Umbilical cord (tissue), 2 donors: ENCODE results near the gene MSI2. TPM values are rescaled to one million over a fixed set of nuclear protein-coding genes. Genes with fewer than 3 reads are reported as not detected.

Experiments
- DNase-seq: peaks from one replicate; pipeline ENCODE4 v3.0.0-alpha.2; 2015; ENCODE audit warnings: low spot score
- total RNA-seq: library from RNA; depleted of rRNA; stranded (reverse); fragments of >200 nt; gene quantifications from one replicate; pipeline ENCODE4 v1.2.3, GENCODE V29; 2014; ENCODE audit warnings: low replicate concordance; ENCODE audit not compliant: insufficient read depth

Gene MSI2
- total RNA-seq, 1 donor from 2014 or later = 62.6 TPM

DNA sequence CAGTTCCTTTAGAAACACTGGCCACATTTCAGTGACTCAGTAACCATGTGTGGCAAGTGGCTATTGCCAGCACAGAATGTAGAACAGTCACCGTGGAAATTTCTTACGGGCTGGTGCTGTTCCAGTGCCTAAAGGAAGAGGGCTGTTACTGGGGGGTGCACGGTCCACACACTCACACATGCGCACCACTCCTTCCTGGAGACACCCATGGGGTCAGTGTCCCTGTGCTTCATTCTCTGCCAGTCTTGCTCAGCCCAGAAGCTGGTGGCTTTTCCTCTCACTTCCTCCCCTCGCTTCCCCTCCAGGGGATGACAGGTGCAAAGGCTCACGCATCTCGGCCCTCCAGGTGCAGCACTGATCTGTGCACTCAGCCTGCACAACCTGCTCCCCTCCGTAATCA is 373.1 kb downstream of the MSI2 start:
- DNase-seq = no peak

DNA sequence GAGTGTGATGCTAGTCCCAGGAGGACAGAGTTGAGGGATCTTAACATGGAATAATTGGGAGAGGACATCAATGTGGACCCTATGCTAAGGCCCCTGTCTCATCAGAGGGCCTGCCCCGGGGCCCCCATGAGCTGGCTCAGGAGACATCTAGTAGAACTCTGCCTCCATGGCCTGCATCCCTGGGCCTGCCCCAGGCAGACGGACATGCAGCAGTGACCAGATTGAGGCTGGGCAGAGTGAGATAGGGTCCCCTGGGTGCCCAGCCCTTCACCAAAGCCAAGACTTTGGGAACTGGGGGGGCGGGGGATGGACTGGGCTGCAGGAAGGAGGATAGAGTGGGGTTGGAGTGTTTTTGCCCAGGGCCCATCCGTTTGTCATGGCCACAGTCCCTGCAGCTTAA is 373.6 kb downstream of the MSI2 start:
- DNase-seq = no peak

DNA sequence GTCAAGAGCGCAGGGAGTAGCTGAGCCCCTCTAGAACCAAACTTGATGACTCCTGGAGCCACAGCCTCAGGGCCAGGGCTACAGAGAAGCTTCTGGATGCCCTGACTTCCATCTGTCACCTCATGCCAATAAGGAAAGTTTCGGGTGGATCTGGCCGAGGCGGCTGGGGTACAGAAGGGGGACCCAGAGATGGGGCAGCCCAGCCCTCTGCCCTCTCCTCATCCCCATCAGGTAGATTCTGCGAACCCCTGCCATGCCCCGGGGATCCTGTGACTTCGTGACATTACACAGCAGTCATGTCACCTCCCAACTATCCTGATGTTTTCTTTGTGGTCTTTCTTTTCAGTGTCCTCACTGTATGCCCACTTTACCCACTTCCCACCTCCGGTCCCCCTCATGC is 374.4 kb downstream of the MSI2 start:
- no peak for DNase-seq

DNA sequence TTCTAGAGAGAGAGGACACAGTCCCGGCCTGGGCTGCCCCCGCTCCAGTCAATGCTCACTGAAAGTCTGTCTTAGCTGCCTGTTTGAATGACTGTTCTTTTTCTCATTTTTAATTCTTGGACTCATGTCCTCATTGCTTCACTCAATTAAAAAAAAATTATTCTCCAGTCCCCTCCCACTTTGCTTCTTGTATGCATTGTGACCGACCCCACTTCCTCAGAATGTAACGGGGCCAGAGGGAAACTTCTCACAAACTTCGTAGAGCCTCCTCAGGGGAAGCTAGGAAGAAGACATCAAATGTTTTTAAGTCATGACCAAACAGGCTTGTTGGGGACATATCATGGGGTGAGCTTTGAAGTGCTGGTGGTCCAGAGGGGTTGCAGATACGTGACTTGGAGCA is 375.5 kb downstream of the MSI2 start:
- DNase-seq = no peak

DNA sequence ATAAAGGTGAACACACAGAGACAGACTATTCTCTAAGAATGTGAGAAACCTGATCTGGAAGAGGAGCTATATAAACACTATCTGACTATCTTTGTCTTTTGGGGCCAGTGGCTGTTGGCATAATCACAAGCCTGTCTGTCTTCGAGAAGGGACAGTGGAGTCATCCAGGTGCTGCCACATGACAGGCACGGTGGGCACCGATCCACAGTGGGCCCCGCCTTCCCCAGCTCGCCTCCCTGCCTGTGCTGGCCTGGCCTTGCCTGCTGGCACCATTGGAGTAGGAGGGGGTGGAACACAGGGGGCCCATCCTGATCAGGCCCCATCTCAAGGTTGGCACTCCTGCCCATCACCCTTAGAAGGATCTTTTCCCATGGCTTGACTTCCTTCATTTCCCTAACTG is 376.0 kb downstream of the MSI2 start:
- no peak for DNase-seq

DNA sequence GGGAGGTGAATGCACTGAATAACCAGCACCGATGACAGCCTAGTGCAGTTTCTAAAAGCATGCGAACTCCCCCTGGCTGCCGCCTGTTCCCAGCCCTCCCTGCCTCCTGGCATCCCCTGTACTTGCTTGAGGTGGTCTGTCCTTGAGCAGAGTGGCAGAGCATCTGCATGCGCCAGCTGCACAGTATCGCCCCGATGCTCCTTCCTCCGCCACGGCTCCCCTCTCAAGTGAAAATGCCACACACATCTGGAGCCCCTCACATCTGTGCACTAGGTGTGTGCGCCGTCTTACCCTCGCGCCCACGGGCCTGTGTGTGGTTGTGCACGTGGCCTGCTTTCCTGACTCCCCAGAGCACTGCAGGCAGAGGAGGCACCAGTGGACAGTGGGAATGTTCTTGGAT is 376.9 kb downstream of the MSI2 start:
- no peak for DNase-seq

DNA sequence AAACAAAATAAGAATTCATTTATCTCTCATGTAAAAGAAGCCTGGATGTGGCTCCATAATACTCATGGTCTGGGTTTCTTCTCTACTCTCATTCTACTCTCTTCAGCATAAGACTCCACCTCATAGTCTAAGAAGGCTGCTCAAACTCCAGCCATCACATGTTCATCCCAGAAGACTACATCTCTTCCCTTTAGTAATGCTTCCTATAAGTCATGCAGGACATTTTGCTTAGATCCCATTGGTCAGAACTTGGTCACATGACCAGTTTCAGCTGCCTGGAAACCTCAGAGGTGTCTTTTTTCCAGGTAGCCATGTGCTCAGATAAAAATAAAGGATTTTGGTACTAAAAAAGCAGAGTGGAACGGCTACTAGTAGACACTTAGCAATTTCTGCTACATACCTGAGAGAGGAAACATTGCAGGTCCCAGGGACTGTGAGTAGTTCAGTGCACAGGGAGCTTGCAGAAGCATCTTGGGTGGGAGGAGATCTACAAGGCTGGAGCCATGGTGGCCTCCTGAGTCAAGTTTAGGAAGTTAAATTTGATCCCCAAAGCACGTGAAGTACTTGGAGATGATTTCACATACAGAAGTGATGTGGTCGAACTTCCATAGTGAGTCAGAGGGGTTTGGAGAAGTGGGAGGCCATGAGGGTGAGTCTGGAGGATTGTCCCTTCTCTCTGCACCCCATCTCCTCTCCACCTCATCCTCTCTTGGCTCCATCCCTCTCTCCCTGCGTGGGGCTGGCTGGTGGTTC is 378.6 kb downstream of the MSI2 start:
- DNase-seq = no peak

DNA sequence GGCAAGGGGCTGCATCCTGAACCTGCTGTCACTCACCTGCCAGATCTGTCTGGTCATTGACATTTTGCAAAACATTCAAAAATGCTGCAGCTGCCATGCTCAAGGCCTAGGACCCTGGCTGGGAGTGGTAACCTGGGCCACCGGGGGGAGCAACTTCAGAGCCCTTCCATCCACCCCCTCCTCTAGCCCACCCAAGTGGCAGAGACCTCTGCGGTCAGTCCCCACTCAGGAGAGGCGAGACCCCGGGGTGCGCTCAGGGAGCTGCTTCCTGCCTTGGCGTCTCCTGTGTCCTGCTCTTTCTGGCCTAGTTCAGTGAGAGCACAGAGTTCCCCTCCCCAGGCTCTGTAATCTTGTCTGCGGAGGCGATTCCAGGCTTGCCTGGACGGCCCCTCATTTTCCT is 380.0 kb downstream of the MSI2 start:
- no peak for DNase-seq

DNA sequence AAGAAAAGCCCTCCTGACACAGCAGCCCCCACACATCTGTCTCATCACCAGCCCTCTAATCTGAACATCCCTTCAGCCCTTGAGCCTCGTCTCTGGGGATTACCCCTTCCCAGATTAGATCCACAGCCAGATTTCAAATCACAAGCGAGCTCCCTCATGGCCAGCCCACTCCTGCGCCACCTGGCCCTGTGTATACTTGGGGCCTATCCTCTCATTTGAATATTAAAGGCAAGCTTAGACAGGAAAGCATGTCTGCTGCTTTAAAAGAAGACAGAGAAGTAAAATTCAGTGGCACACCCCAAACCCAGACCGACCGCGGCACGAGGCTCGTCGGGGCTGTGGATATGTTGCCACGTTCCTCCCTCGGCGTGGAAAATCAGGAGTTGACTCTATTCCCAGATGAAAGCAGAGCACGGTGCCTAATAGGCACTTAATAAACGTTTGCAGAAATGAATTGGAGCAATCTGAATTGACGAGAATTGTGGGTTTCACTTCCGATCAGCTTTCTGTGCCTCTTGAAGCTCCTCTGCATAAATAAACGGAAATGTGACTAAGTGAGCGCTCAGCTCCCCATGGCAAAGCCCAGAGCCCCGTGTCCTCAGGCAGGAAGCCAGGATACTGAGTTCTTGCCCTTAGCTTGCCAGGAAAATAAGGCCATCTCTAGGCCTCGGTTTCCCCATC is 380.8 kb downstream of the MSI2 start:
- no peak for DNase-seq

DNA sequence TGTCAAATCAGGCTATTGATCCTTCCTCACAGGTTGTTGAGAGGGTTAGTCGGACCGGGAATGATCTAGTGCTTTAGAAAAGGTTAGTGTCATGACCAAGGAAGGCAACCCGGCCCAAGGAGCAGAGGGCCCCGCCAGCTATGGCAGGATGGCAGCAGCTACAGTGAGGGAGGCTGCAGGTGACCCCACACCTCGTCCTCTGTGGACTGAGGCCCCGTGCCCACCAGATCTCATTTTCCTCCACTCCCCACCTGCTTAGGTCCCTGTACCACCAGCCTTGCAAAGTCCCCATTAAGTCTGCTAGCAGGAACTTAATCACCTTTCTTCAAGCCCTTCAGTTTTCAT is 381.3 kb downstream of the MSI2 start:
- no peak for DNase-seq

DNA sequence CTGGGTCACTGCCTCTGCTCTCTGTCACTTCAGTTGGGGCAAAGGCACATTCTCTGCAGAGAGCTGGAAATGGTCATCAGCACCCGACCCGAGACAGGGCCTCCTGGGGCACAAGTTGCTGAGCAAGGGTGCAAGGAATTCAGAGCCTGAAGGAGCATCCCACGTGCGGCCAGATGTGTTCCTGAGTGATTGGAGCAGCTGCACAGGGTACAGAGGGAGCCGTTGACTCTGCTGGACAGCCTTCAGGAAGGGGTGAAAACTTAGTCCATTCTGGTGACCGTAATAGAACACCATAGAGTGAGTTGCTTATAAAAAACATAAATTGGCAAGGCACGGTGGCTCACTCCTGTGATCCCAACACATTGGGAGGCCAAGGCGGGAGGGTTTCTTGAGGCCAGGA is 382.0 kb downstream of the MSI2 start:
- no peak for DNase-seq

DNA sequence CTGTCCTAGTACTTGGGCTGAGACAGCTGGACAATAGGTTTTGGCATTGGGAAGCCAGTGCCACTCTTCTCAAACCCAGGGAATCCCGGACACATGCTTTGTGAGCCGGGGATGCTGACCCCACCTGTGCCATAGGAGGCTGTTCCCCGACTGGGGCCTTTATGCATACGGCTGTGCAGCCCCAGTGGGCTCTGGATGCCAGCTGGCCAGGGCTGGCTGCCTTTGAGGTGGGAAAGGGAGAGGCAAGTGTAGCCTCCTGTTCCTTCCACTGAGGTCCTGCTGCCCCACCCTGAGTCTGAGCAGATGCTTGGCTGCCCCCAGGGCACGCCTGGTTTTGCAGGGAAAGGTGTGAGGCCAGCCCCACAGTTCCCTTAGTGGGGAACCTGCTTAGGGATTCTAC is 383.1 kb downstream of the MSI2 start:
- DNase-seq = no peak

DNA sequence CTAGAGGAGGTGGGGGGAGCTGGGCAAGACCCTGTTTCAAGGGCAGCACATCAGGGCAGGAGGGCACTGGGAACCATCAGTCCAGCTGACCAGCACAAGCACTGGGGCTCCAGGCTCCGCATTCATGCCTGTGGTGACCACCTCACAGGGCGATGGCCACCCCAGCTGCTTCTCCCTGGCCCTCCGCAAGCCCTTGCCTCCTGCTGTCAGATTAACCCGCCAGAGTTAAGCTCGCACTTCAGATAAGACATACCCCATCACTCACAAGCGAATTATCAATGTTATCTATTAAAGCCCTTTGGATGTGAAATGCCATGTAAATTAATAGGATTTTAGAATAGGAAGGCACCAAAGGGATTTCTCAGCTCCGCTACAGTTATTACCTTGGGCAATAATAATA is 383.8 kb downstream of the MSI2 start:
- no peak for DNase-seq

DNA sequence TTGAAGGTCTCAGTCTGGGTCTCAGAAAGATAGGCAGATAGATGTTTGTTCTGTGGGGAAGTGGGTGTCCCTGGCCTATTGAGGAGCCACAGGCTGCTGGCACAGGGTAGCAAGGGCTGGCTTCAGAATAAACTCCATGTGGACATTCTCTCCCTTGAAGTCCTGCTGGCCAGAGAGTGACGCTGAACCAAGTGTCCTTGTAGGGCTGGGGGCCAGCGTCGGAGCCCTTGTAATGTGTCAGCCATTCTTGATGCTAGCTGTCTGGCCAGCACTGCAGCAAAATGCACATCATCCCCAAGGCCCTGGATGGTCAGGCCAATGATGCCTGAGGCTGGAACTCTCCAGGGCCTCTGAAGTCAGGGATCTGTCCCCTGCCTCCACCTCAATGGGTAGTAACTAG is 385.4 kb downstream of the MSI2 start:
- no peak for DNase-seq

DNA sequence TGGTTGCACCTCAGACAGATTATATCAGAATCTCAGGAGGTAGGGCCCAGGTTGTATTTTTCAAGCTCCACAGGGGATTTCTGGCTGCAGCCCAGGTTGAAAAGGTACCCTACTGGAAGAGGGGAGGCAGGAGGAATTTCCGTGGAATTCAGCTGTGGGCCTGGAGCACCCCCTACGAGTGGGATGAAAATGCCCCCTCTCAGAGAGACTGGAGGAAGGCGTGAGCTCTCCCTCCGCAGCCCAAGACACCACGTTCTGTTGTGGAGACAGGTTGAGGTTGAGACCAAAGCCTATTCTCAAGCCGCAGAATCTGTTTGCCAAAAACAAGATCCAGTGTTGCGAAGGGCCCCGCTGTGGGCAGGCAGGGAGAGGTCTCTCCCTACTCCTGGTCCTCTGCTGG is 386.7 kb downstream of the MSI2 start:
- no peak for DNase-seq

DNA sequence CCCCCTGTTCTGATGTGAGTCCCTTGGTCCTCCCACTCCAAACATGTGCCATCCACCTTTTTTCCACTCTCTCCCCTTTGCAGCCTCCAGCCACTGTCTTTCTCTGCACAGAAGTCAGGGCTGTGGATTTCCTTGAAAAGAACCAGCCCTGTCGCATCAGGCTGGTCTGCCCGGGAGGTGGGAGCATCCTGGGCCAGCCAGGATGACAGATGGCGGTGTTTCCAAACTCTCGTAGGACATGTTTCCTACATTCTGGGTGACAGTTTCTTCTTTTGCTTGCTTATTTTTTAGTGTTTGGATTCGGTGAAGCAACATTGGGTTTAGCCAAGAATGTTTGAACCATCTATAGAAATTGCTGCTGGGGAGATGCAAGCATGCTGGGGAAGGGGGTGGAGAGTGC is 388.0 kb downstream of the MSI2 start:
- DNase-seq = no peak

DNA sequence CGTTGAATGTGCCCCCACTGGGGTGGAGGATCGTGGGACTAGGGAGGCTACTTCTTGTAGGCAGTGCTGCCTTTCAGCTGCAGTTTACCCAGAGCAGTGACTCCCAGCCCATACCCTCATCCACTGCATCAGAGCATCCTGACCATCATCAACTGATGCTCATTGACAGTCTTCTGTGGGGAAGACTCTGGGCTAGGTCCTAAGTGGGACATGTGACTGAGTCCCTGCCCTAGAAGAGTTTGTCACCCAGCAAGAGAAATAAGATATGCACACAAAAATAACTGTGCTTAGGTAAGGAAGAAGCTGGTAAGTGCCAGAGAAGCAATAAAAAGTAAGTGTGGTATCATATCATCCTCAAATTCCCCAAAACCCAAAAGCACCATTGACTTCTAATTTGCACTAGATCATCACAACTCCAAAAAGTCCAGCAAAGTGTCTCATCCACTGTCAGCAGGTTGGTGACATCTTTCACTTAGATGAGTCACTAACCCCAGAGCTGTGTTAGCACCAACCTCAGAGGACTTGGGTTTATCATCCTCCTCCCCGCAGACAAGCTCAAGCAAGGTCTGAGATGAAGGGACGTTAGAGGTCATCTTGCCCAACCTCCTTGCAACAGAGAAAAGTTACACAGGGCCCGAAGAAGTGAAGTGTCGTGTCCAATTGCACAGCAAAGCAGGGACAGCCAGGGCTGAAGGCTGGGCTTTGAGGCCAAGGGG is 389.8 kb downstream of the MSI2 start:
- DNase-seq = no peak

DNA sequence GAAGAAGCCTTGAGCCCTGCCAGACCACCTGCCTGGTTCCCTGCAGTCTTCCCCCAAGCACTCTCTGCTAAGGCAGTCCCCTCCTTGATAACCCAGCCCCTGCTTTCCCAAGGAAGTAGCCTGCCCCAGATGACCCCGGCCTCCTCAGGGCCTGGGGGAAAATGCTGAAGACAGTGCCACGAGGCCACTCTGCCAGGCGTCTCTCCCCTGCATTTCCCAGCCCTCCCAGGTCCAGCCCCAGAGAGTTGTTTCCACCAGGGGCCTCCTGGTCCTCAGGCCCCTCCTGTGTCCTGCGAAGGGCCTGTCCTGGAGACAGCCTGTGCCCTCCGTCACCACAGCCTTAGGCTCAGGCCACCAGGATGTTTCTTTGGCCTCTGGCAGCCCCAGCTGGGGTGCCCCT is 392.4 kb downstream of the MSI2 start:
- no peak for DNase-seq

DNA sequence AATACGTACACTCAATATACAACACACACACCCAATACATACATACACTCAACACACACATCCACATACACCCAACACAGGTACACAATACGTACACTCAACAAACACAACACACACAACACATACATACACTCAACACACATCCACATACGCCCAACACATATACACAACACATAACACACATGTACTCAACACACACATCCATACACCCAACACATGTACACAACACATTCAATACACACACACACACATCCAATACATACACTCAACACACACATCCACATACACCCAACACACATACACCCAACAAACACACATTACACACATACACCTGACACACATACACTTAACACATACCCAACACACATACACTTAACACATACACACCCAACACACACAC is 392.9 kb downstream of the MSI2 start:
- DNase-seq = no peak

DNA sequence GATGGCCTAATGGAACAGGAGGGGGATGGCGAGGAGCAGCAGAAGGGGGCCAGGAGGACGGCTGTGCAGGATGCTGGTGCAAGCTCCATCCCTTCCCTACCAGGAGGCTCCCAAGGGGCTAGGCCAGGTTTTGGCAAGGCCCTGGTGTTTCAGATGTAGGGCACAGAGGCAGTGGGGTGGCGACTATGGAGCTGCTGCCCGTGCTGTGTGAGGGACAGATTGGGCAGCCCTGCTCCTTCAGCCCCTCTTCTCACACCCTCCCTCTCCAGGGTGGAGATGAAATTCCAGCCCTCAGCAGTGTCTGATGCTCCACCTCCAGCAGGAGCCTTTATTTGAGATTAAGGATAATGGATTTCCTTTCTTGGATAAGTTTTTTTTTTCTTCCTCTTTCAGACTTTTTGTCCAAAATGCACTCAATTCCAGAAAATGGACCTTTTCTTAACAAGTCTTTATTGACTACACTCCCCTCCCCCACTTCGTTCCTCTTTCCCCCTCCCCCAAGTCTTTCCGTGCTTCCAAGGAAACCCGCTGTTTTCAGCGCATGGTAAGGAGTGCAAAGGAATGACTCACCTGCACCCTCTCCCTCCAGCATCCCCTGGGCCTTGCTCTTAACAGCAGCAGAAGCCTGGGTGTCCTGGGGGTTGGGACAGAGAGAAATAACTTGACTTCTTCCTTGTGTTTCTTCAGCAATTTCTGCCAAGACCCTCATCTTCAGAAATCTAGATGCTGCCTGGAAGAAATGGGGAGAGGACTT is 393.6 kb downstream of the MSI2 start:
- no peak for DNase-seq

DNA sequence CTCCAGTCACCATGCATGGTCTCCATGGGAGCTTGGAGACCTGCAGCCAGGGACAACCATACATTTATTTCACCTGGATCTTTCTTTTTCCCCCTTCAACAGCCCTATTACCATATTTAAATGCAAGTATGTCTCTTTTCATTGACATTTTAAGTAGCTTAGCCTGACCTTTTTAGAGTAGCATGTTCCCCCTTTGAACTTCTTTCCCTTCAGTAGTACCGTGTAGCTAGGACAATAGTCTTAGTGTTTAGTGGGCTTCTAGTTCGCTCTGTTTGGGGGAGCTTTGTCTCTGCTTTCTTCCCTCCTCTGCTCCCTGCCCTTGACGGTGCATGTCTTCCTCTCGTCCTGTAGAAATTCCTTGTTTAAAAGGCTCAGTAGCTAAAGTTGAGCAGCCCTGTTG is 394.2 kb downstream of the MSI2 start:
- DNase-seq = no peak

DNA sequence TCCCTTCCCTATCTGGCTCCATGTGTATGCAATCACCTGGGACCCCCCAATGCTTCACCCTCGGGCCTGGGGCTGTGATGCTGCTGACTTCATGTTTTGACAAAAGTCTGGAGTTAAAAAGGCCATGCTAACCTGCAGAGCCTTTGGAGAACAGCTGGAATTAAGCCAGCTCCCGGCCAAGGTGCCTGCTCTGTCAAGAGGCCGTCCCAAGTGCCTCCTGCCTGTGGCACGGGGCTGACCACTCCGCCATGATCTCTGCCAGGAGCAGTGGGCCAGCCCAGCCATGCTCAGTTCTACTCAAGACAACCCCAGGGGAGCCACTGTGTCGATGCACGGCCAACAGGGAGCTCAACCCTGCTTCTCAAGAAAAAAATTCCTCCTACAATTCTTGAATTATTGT is 395.1 kb downstream of the MSI2 start:
- no peak for DNase-seq
